Naive B cell (primary cell): Measurements from ENCODE around the gene MAL. TPM values are rescaled to one million over a fixed set of nuclear protein-coding genes. Genes with fewer than 3 reads are reported as not detected.

Source experiments
- ATAC-seq, 2 donors: fragments of 150-1000 bp; cut with Tn5 transposase; 2 replicates each; pipeline ENCODE4 v1.10.0; 2021; ENCODE audit warnings: low read depth in 2 of 2, mild to moderate bottlenecking in 2 of 2, moderate library complexity in 2 of 2
- DNase-seq: peaks from one replicate; pipeline ENCODE4 v3.0.0; 2022
- H3K27ac Mint-ChIP-seq, 6 donors: one replicate each; pipeline ENCODE4 v1.8.0; 2020 to 2022; ENCODE audit warnings: mild to moderate bottlenecking in 6 of 6, mixed read lengths in 6 of 6, moderate library complexity in 5 of 6, inconsistent platforms in 2 of 6
- H3K27me3 Mint-ChIP-seq, 3 donors: one replicate each; pipeline ENCODE4 v1.8.0; 2021 to 2022; ENCODE audit warnings: mixed read lengths in 3 of 3, mild to moderate bottlenecking in 1 of 3
- H3K36me3 Mint-ChIP-seq, 2 donors: one replicate each; pipeline ENCODE4 v1.8.0; 2020 to 2022; ENCODE audit warnings: mixed read lengths in 2 of 2, inconsistent platforms in 1 of 2, mild to moderate bottlenecking in 1 of 2
- H3K4me1 Mint-ChIP-seq, 3 donors: one replicate each; pipeline ENCODE4 v1.8.0; 2020 to 2022; ENCODE audit warnings: mixed read lengths in 3 of 3, inconsistent platforms in 1 of 3, mild to moderate bottlenecking in 1 of 3, moderate library complexity in 1 of 3
- H3K4me3 Mint-ChIP-seq, 8 donors: one replicate each; pipeline ENCODE4 v1.8.0; 2020 to 2022; ENCODE audit warnings: mild to moderate bottlenecking in 8 of 8, mixed read lengths in 8 of 8, moderate library complexity in 8 of 8, inconsistent platforms in 2 of 8
- H3K9me3 Mint-ChIP-seq, 7 donors: one replicate each; pipeline ENCODE4 v1.8.0; 2020 to 2022; ENCODE audit warnings: mixed read lengths in 7 of 7, mild to moderate bottlenecking in 5 of 7, inconsistent platforms in 2 of 7, moderate library complexity in 1 of 7
- polyA plus RNA-seq, 6 donors: library from polyadenylated mRNA; unstranded; fragments of 300-500 nt; fragmentation: Illumina TruSeq; gene quantifications; one replicate each; pipeline ENCODE4 v1.2.3, GENCODE V29; 2021; ENCODE audit warnings: low read depth in 6 of 6

The MAL gene
- polyA plus RNA-seq, 6 donors from 2014 or later, result 0.41 to 1.1 (median 0.75) TPM; not detected in 2

DNA sequence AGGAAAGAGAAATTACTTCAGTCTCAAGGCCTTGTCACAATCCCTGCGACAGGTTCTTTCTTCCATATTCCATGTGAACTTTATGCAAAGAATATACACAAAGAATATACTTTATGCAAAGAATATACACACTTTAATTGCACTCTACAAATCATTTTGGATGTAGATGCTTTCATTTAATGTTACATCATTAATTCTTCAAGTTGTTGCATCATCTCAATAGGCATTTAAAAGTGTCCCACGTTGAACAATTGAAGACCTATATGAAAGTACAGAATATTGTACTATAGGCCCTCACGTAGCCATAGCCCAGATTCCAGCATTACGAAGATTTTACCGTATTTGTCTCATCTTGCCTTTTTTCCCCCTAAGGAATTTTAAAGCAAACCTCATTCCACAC lies 33.1 kb upstream of the MAL start:
- no peaks in the 10 kb centered on the region for H3K36me3 Mint-ChIP-seq
- no peaks in the 10 kb centered on the region for H3K9me3 Mint-ChIP-seq
- no peaks in the 10 kb centered on the region for H3K4me1 Mint-ChIP-seq
- ATAC-seq (no peak), DNase-seq (no peak)
- H3K27me3 Mint-ChIP-seq, result peaks cover 11 to 43% (median 16%) of the 10 kb centered on the region in 3 donors
- H3K4me3 Mint-ChIP-seq, result no peak overlapping the region
- no peak overlapping the region for H3K27ac Mint-ChIP-seq

DNA sequence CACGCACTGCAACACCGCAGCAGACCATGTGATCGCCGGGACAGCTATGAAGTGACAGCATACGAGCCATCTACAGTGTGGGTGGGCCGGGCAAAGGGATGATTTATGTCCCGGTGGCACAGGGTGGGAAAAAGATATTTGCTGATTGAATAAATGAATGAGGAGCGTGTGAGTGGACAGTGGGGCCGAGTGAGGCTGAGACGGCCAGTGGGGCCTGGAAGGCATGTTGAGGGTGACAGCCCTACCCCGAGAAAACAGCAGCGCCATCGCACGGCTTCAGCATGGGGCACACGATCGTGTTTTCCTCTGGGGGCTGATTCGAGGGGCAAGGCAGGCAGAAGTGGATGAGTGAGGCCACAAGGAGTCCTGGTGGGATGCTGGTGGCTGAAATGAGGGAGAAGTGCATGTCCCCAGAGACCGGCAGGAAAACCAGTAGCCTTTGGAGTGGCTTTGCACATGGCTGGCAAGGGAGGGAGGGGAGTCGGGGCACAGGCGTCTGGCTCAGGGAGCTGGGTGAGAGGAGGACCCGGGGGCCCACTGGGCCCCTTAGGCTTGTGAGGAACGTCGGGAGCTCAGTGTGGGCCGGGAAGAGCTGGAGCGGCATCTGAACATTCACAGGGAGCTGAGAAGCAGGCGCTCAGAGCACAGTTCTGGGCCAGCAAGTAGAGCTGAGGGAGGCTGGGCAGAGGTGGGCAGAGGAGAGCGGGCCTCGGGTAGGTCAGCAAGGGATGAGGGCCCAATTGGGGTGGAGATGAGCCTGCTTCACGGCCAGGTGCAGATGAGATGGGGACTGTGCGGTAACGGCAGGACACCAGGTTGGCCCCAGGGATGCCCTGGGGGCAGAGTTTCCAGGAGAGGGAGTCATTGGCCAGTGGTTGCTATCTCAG lies 32.1 kb upstream of the MAL start:
- H3K9me3 Mint-ChIP-seq, result no peaks in the 10 kb centered on the region
- no peaks in the 10 kb centered on the region for H3K4me1 Mint-ChIP-seq
- H3K27ac Mint-ChIP-seq, result peak overlapping the region in 2 of 6 donors; percentile 6 to 73
- no peaks in the 10 kb centered on the region for H3K36me3 Mint-ChIP-seq
- peaks cover 16 to 46% (median 16%) of the 10 kb centered on the region in 3 donors for H3K27me3 Mint-ChIP-seq
- H3K4me3 Mint-ChIP-seq, result no peak overlapping the region
- no peak for ATAC-seq
- no peak for DNase-seq

DNA sequence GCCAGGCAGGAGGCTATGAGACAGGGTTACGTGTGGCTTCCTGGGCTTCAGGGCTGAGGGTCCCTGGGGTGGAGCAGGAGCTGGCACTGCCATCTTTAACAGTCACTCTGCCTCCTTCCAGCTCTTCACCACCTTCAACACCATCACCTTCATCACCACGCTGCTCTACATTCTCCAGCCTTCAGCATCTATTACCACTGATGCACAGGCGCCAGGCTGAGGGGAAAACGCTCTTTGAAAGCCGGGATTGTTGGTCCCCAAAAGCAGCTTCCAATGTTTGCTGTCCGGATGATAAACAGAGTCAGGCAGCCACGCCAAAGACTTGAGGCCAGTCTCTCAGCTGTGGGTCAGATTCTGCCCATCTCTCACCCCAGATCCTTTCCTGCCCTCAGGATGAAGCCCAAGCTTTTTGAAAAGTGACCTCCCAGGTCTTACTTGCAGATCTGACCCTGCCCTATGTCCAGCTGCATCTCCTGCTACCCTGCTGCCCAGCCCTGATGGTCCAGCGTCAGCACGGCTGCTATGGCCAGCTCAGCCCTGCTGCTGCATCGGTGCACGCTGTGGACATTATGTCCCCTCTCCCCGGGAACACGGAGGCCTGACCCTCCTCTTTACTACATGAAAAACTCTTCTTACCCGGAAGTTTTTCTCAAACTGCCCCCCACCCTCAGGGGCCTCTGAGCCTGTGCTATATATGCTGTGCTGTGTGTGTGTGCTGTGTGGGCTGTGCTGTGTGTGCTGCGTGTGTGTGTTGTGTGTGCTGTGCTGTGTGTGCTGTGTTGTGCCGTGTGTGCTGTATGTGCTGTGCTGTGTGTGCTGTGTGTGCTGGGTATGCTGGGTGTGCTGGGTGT lies 31.2 kb upstream of the MAL start:
- Mint-ChIP-seq H3K27ac (peak overlapping the region in 1 of 6 donors; percentile 78), H3K4me1 (no peaks in the 10 kb centered on the region), H3K4me3 (no peak overlapping the region), H3K9me3 (no peaks in the 10 kb centered on the region), H3K27me3 (peaks cover 16 to 54% (median 25%) of the 10 kb centered on the region in 3 donors), H3K36me3 (no peaks in the 10 kb centered on the region)
- no peak for ATAC-seq
- DNase-seq, result no peak

GRCh38 chr2:94994914-94995552 lies 30.5 kb upstream of the MAL start:
- no peak overlapping the region for H3K4me3 Mint-ChIP-seq
- H3K27me3 Mint-ChIP-seq, result peaks cover 16 to 61% (median 30%) of the 10 kb centered on the region in 3 donors
- ATAC-seq, result no peak
- no peaks in the 10 kb centered on the region for H3K36me3 Mint-ChIP-seq
- H3K27ac Mint-ChIP-seq, result peak overlapping the region in 1 of 6 donors; percentile 78
- no peak for DNase-seq
- no peaks in the 10 kb centered on the region for H3K4me1 Mint-ChIP-seq
- H3K9me3 Mint-ChIP-seq, result no peaks in the 10 kb centered on the region

GRCh38 chr2:94995553-94996304 lies 29.8 kb upstream of the MAL start:
- H3K4me3 Mint-ChIP-seq, result no peak overlapping the region
- ATAC-seq (no peak), DNase-seq (no peak)
- no peaks in the 10 kb centered on the region for H3K4me1 Mint-ChIP-seq
- H3K9me3 Mint-ChIP-seq, result no peaks in the 10 kb centered on the region
- no peak overlapping the region for H3K27ac Mint-ChIP-seq
- H3K27me3 Mint-ChIP-seq, result peaks cover 16 to 61% (median 37%) of the 10 kb centered on the region in 3 donors
- H3K36me3 Mint-ChIP-seq, result no peaks in the 10 kb centered on the region

DNA sequence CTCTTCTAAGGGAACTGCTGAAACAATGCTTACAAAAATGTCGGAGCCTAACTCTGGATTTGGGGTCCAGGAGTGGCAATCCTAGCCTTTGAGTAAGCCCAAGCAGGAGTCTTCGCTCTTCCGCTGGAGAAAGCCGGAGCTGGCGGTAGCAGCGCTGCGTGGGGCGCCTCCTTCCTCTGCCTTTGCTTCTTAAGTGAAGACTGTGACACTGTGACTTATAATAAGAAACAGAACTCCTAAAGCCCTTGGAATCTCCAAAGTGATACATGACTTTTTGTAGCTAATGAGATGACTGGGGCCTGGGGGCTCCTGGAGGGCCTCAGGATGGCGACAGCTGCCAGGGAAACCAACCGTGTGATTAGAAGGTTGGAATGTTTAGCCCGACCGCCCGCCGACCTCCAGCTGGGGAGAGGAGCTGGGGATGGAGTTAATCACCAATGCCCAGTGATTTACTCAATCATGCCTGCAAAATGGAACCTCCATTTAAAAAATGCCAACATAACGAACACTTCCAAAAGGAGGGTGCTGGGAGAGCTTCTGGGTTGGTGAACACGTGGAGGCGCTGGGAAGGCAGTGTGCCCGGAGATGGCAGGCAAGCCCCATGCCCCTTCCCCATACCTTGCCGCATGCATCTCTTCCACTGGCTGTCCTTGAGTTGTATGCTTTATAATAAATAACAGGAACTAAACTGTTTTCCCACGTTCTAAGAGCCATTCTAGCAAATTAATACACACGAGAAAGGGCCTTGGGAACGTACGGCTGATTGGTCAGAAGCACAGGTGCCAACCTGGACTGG lies 29.0 kb upstream of the MAL start:
- H3K27me3 Mint-ChIP-seq, result peaks cover 16 to 57% (median 37%) of the 10 kb centered on the region in 3 donors
- no peak for ATAC-seq
- no peak overlapping the region for H3K4me3 Mint-ChIP-seq
- no peak overlapping the region for H3K27ac Mint-ChIP-seq
- no peaks in the 10 kb centered on the region for H3K36me3 Mint-ChIP-seq
- no peaks in the 10 kb centered on the region for H3K9me3 Mint-ChIP-seq
- DNase-seq, result no peak
- no peaks in the 10 kb centered on the region for H3K4me1 Mint-ChIP-seq

DNA sequence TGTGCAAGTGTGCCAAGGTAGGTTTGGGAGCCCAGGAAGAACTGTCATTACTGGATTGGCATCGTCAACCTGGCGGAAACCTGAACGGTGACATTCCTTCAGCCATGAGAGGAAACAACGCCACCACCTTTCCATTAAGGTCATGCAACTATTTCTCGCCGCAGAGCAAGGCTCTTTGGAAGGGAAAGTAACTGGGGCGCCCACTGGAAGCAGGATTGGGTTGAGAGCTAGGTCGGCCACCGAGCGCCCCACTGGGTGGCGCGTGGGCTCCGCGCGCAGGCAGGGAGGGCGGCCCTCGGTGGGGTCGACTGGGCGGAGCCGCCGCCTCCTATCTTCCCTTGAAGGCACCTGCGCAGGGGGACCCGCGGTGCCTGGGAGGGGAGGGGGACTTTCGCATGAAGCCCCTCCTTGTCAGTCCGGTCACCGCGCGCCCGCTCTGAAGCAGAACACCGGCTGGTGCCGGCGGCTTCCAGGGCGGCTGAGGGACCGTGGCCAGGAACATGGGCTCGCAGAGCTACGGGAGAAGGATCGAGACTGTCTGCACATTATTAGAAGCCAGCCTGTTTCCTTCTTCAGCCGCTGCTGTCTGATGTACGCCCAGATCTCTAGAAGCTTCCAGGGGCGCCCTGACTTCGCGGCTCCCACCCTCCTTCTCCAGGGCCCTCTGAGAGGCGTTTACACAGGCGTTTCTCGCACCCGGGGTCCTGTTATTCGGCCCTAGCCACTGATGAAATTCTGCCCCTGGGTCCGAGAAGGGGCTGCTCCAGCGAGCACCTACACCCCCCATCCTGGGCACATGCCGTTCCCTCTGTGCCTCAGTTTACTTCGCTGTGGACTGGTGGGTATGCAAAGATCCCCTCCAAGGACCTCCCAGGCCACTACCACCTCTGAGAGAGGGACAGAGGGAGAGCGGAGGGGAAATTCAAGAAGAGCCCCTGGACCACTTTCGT lies 27.3 kb upstream of the MAL start:
- Mint-ChIP-seq H3K9me3 (no peaks in the 10 kb centered on the region), H3K27me3 (peaks cover 16 to 52% (median 39%) of the 10 kb centered on the region in 3 donors), H3K27ac (no peak overlapping the region), H3K36me3 (no peaks in the 10 kb centered on the region), H3K4me3 (no peak overlapping the region), H3K4me1 (no peaks in the 10 kb centered on the region)
- DNase-seq (no peak), ATAC-seq (no peak)

- DNase-seq (no peak), ATAC-seq (no peak)
- no peaks in the 10 kb centered on the region for H3K4me1 Mint-ChIP-seq
- H3K4me3 Mint-ChIP-seq, result no peak overlapping the region
- H3K9me3 Mint-ChIP-seq, result no peaks in the 10 kb centered on the region
- H3K27ac Mint-ChIP-seq, result no peak overlapping the region
- H3K27me3 Mint-ChIP-seq, result peaks cover 16 to 47% (median 39%) of the 10 kb centered on the region in 3 donors
- no peaks in the 10 kb centered on the region for H3K36me3 Mint-ChIP-seq
Measured at GRCh38 chr2:94999431-94999883, 26.1 kb upstream of the MAL start.

DNA sequence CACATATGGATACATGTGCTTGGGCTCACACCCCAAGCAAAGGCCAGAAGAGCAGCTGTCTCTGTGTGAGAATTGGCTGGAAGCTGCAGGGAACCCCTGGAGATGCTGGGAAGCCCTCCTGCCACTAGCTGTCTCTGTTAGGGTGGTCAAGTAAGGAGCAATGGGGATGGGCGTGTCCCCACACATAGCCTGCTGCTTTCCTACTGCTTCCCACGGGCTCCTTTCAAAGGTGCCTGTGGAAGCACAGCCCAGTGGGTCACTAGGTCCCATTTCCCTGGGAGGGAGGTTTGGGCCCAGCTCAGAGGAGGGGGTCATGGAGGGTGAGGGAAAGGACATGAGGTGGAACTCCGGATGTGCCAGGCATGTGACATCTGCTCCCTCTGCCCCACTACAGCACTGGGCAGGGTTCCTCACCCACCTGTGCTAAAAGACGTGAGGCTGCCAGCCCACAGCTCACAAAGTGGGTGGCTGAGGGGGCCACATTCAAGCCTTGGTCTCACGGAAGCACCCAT lies 24.4 kb upstream of the MAL start:
- no peak overlapping the region for H3K4me3 Mint-ChIP-seq
- H3K4me1 Mint-ChIP-seq, result no peaks in the 10 kb centered on the region
- ATAC-seq, result no peak
- H3K27ac Mint-ChIP-seq, result no peak overlapping the region
- DNase-seq, result no peak
- no peaks in the 10 kb centered on the region for H3K36me3 Mint-ChIP-seq
- no peaks in the 10 kb centered on the region for H3K9me3 Mint-ChIP-seq
- peaks cover 11 to 47% (median 43%) of the 10 kb centered on the region in 3 donors for H3K27me3 Mint-ChIP-seq

DNA sequence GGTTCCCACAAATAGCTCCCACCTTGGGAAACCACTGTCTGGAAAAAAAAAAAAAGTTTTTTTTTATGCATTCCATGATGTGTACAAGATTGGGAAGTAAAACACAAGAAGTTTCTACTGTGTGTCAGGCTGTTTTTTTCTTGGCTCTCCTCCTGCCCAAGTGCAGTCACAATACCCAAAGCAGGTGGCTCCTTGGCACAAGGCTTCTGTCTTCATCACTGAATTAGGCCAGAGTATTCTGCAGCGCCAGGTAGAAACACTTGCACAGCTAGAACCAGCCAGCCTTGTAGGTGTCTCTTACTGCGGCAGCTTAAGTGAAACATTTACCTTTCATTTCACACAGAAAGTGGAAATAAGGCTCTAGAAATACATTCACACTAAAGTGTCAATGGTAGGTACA lies 23.8 kb upstream of the MAL start:
- Mint-ChIP-seq H3K27ac (peak overlapping the region in 1 of 6 donors; percentile 59), H3K4me3 (no peak overlapping the region), H3K9me3 (no peaks in the 10 kb centered on the region), H3K27me3 (peaks cover 11 to 47% (median 42%) of the 10 kb centered on the region in 3 donors), H3K4me1 (no peaks in the 10 kb centered on the region), H3K36me3 (no peaks in the 10 kb centered on the region)
- DNase-seq (no peak), ATAC-seq (no peak)

DNA sequence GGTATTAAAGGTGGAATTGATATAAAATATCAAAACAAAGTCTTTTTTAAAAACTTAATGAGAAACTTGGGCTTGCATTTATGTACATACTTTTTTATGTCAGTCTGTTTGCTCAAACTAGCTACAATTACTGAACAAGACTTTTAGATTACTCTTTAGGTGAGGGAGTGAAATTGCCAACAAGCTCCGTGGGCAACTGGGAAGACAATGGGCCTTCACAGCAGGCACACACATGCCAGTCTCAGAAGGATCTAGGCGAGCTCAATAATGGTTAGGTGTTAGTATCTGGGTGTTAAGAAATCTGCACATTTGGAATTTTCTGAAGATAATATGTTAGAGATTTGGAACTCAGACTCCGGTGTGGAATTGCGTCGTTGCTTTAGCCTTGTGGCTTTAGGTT lies 23.0 kb upstream of the MAL start:
- Mint-ChIP-seq H3K9me3 (no peaks in the 10 kb centered on the region), H3K4me1 (no peaks in the 10 kb centered on the region), H3K27ac (no peak overlapping the region), H3K27me3 (peaks cover 4 to 45% (median 38%) of the 10 kb centered on the region in 3 donors), H3K4me3 (no peak overlapping the region), H3K36me3 (no peaks in the 10 kb centered on the region)
- no peak for DNase-seq
- ATAC-seq, result no peak
